Stomach smooth muscle (tissue), 2 donors: ENCODE measurements around the gene NUBP2.

Experiments
- H3K27ac ChIP-seq: one replicate; pipeline ENCODE4 v1.7.0; 2013; ENCODE audit warnings: mild to moderate bottlenecking, low read length, inconsistent platforms
- H3K27me3 ChIP-seq, 2 donors: one replicate each; pipeline ENCODE4 v1.7.0; 2013; ENCODE audit warnings: low read length in 2 of 2; ENCODE audit not compliant: insufficient read depth in 2 of 2, control insufficient read depth in 1 of 2
- H3K36me3 ChIP-seq, 2 donors: one replicate each; pipeline ENCODE4 v1.7.0; 2013; ENCODE audit warnings: low read length in 2 of 2; ENCODE audit not compliant: control insufficient read depth in 2 of 2, insufficient read depth in 2 of 2
- H3K4me1 ChIP-seq: one replicate; pipeline ENCODE4 v1.7.0; 2013; ENCODE audit warnings: low read length; ENCODE audit not compliant: control insufficient read depth, insufficient read depth
- H3K4me3 ChIP-seq, 2 donors: one replicate each; pipeline ENCODE4 v1.7.0; 2013; ENCODE audit warnings: low read length in 2 of 2
- H3K9ac ChIP-seq, 2 donors: one replicate each; pipeline ENCODE4 v1.7.0; 2013; ENCODE audit warnings: low read length in 2 of 2, mild to moderate bottlenecking in 1 of 2
- H3K9me3 ChIP-seq, 2 donors: one replicate each; pipeline ENCODE4 v1.7.0; 2013; ENCODE audit warnings: low read length in 2 of 2; ENCODE audit not compliant: control insufficient read depth in 2 of 2
- donor health status: healthy.
- donor health status: Pancreatic carcinoma.

Gene NUBP2

GRCh38 chr16:1760911-1761310 lies 21.8 kb upstream of the NUBP2 start:
- H3K27ac ChIP-seq = no peak overlapping the region
- H3K36me3 ChIP-seq = peaks cover 8 to 35% of the 10 kb centered on the region in 2 donors
- H3K27me3 ChIP-seq = no peaks in the 10 kb centered on the region

DNA sequence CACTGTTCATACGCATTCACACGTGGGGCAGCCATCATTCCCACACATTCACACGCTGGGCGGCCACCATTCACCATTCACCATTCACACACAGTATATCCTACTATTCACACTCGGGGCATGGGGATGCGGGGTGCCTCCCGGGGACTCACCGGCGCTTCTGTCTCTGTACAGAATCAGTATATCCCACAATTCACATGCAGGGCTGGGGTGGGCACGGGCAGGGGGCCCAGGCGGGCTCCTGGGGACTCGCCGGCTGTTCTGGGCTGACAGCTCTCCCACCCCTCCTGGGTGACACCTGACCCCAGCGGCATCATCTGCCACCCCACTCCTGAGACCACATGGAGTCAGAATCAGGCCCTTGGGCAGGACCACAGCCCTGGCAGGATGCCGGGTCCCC lies 21.0 kb upstream of the NUBP2 start:
- Histone ChIP-seq H3K27ac (no peak overlapping the region), H3K27me3 (no peaks in the 10 kb centered on the region), H3K36me3 (peaks cover 8 to 38% of the 10 kb centered on the region in 2 donors), H3K9ac (no peak overlapping the region), H3K4me1 (no peaks in the 10 kb centered on the region), H3K4me3 (no peak overlapping the region), H3K9me3 (no peaks in the 10 kb centered on the region)

More at GRCh38 chr16:1760911-1761310, 21.8 kb upstream of the NUBP2 start:
- Histone ChIP-seq H3K9ac (no peak overlapping the region), H3K4me3 (no peak overlapping the region), H3K9me3 (no peaks in the 10 kb centered on the region), H3K4me1 (no peaks in the 10 kb centered on the region)

DNA sequence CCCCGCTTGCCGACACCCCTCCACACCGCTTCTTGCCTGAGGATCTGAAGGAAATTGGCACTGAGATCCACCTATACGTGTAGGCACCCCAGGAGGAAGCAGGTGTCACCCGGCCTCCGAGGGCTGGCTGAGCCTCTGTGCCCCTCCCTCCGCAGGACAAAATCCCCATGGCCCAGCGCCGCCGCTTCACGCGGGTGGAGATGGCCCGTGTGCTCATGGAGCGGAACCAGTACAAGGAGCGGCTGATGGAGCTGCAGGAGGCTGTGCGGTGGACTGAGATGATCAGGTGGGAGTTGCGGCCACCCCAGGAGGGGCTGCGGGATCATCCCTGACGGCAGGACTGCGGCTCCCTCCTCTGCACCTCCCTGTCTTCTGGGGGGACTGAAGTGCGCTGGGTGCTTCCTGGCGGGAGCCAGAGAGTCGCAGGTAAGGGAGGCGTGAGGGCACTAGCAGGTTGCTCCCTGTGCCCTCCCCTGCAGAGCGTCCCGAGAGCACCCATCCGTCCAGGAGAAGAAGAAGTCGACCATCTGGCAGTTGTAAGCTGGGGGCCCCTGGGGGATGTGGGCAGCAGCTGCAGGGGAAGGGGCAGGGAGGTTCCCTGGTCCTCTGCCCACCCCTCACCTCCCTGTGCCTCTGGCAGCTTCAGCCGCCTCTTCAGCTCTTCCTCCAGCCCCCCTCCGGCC lies 20.4 kb upstream of the NUBP2 start:
- H3K4me3 ChIP-seq = no peak overlapping the region
- H3K27me3 ChIP-seq = no peaks in the 10 kb centered on the region
- no peaks in the 10 kb centered on the region for H3K9me3 ChIP-seq
- H3K36me3 ChIP-seq = peaks cover 9 to 37% of the 10 kb centered on the region in 2 donors
- no peaks in the 10 kb centered on the region for H3K4me1 ChIP-seq
- no peak overlapping the region for H3K27ac ChIP-seq
- no peak overlapping the region for H3K9ac ChIP-seq

DNA sequence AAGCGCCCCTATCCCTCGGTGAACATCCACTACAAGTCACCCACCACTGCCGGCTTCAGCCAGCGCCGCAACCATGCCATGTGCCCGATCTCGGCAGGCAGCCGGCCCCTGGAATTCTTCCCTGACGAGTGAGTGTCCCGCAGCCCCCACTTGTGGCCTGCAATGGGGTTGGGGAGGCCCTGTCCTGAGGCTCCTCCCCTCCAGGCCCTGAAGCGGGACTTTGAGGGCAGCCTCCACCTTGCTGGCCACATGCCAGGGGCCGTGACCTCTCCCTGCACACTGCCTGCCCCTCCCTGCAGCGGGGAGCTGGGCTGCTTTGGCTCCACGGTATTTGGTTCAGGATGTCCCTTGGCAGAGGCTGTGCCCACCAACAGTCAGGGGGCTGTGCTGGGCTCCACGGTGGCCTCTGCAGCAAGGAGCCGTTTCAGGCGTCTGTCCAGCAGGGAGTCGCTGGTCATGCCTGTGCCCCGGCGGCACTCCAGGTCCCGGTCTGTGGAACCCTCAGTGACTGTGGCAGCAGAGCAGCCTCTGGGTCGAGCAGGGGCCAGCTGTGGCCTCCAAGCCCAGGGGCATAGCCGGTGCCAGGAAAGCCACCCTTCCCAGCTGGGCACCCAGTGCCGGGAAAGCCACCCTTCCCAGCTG lies 19.8 kb upstream of the NUBP2 start:
- H3K9me3 ChIP-seq = no peaks in the 10 kb centered on the region
- H3K9ac ChIP-seq = no peak overlapping the region
- H3K36me3 ChIP-seq = peaks cover 9 to 36% of the 10 kb centered on the region in 2 donors
- no peak overlapping the region for H3K4me3 ChIP-seq
- H3K27ac ChIP-seq = no peak overlapping the region
- no peaks in the 10 kb centered on the region for H3K4me1 ChIP-seq
- H3K27me3 ChIP-seq = no peaks in the 10 kb centered on the region

GRCh38 chr16:1763521-1764511 lies 18.9 kb upstream of the NUBP2 start:
- H3K27ac ChIP-seq = no peak overlapping the region
- H3K4me3 ChIP-seq = no peak overlapping the region
- H3K4me1 ChIP-seq = no peaks in the 10 kb centered on the region
- peaks cover 9 to 41% of the 10 kb centered on the region in 2 donors for H3K36me3 ChIP-seq
- no peaks in the 10 kb centered on the region for H3K27me3 ChIP-seq
- H3K9ac ChIP-seq = no peak overlapping the region
- H3K9me3 ChIP-seq = no peaks in the 10 kb centered on the region

GRCh38 chr16:1764971-1765370 lies 17.8 kb upstream of the NUBP2 start:
- H3K4me3 ChIP-seq = no peak overlapping the region
- no peaks in the 10 kb centered on the region for H3K9me3 ChIP-seq
- no peaks in the 10 kb centered on the region for H3K27me3 ChIP-seq
- no peak overlapping the region for H3K9ac ChIP-seq
- H3K27ac ChIP-seq = no peak overlapping the region
- H3K4me1 ChIP-seq = peaks cover 7% of the 10 kb centered on the region
- peaks cover 9 to 40% of the 10 kb centered on the region in 2 donors for H3K36me3 ChIP-seq

DNA sequence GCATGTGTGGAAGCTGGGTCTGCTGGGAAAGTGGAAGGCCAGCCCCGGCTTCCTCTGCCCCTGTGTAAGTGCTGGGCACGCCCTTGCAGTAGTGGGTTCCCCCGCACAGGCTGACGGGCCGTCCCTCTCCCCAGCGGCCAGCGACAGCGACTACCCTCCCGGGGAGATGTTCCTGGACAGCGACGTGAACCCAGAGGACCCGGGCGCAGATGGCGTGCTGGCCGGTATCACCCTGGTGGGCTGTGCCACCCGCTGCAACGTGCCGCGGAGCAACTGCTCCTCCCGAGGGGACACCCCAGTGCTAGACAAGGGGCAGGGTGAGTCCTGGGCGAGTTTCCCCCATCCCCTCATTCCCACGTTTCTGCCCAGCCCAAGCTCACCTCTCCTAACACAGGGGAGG lies 16.9 kb upstream of the NUBP2 start:
- H3K4me1 ChIP-seq = peaks cover 15% of the 10 kb centered on the region
- no peaks in the 10 kb centered on the region for H3K9me3 ChIP-seq
- H3K27ac ChIP-seq = no peak overlapping the region
- no peak overlapping the region for H3K9ac ChIP-seq
- no peaks in the 10 kb centered on the region for H3K27me3 ChIP-seq
- peaks cover 9 to 32% of the 10 kb centered on the region in 2 donors for H3K36me3 ChIP-seq
- H3K4me3 ChIP-seq = no peak overlapping the region

DNA sequence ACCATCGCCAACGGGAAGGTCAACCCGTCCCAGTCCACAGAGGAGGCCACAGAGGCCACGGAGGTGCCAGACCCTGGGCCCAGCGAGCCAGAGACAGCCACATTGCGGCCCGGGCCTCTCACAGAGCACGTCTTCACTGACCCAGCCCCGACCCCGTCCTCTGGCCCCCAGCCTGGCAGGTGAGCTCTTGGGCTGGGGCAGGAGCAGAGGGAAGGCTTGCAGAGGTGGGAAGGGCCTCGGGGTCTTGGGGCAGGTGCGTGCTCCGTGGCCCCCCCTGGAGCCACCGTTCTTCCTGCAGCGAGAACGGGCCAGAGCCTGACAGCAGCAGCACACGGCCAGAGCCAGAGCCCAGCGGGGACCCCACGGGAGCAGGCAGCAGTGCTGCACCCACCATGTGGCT lies 16.5 kb upstream of the NUBP2 start:
- H3K27me3 ChIP-seq = no peaks in the 10 kb centered on the region
- H3K4me3 ChIP-seq = no peak overlapping the region
- no peaks in the 10 kb centered on the region for H3K9me3 ChIP-seq
- H3K4me1 ChIP-seq = peaks cover 17% of the 10 kb centered on the region
- H3K36me3 ChIP-seq = peaks cover 9 to 32% of the 10 kb centered on the region in 2 donors
- H3K9ac ChIP-seq = no peak overlapping the region
- no peak overlapping the region for H3K27ac ChIP-seq

DNA sequence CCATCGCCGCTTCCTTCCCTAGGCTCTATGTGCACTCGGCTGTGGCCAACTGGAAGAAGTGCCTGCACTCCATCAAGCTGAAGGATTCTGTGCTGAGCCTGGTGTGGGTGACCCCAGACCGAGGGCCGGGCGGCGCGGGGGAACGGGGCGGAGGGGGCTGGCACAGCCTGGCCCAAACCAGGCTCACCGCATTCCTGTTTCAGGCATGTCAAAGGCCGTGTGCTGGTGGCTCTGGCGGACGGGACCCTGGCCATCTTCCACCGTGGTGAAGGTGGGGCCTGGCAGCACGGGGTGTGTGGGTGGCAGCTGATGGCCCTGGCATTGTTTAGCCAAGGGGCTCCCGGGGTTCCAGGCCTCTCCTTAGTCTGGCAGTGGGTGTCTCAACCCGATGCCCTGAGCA lies 16.1 kb upstream of the NUBP2 start:
- H3K36me3 ChIP-seq = peaks cover 9 to 32% of the 10 kb centered on the region in 2 donors

GRCh38 chr16:1767116-1767994 lies 15.4 kb upstream of the NUBP2 start:
- Histone ChIP-seq H3K36me3 (peaks cover 9 to 28% of the 10 kb centered on the region in 2 donors), H3K9ac (no peak overlapping the region), H3K27ac (no peak overlapping the region), H3K4me1 (peaks cover 24% of the 10 kb centered on the region), H3K4me3 (no peak overlapping the region), H3K9me3 (no peaks in the 10 kb centered on the region), H3K27me3 (no peaks in the 10 kb centered on the region)

More for the DNA sequence above, 16.1 kb upstream of the NUBP2 start:
- Histone ChIP-seq H3K9ac (no peak overlapping the region), H3K9me3 (no peaks in the 10 kb centered on the region), H3K4me1 (peaks cover 17% of the 10 kb centered on the region), H3K27ac (no peak overlapping the region), H3K4me3 (no peak overlapping the region), H3K27me3 (no peaks in the 10 kb centered on the region)
